ENCODE measurements around the gene EPS8. TPM values are rescaled to one million over a fixed set of nuclear protein-coding genes. Genes with fewer than 3 reads are reported as not detected.
A peak's percentile ranks its signal among the peaks of the same experiment; 100 is the strongest.

Gene EPS8
- total and polyA plus RNA-seq, 7 donors, result 47.7 to 132 (median 108) TPM

- no peaks in the 10 kb centered on the region for H3K9me3 ChIP-seq
- intact Hi-C loops (cut with DNase I), result no loop called here
- no peak overlapping the region for H3K4me3 ChIP-seq
- DNase-seq, result no peak
- H3K4me1 ChIP-seq, result peaks cover 0 to 69% (median 59%) of the 10 kb centered on the region in 4 donors
- 41 to 49% methylated on average over 1 of the region's 1 CpG for WGBS, 2 donors
- H3K27ac ChIP-seq, result peak overlapping the region; percentile 65 to 83 (median 75)
- H3K27me3 ChIP-seq, result no peaks in the 10 kb centered on the region
- TF ChIP-seq CTCF (IDR thresholded peaks at IDR 0.05) (no peak), EP300 (IDR thresholded peaks at IDR 0.05) (no peak), POLR2A (IDR thresholded peaks at IDR 0.05) (no peak), POLR2AphosphoS5 (IDR thresholded peaks at IDR 0.05) (no peak)
- no peaks in the 10 kb centered on the region for H3K36me3 ChIP-seq
These were observed 88.0 kb downstream of the EPS8 start for GRCh38 chr12:15701206-15701605.

- DNase-seq, result no peak
- H3K27ac ChIP-seq, result peak overlapping the region; percentile 65 to 83 (median 75)
- intact Hi-C loops (cut with DNase I), result no loop called here
- H3K4me1 ChIP-seq, result peaks cover 0 to 68% (median 57%) of the 10 kb centered on the region in 4 donors
- no peak overlapping the region for H3K4me3 ChIP-seq
- WGBS, 2 donors, result 50 to 61% methylated on average over 1 of the region's 1 CpG
- TF ChIP-seq EP300 (IDR thresholded peaks at IDR 0.05) (no peak), POLR2AphosphoS5 (IDR thresholded peaks at IDR 0.05) (peak in 3 of 4 donors; percentile 29 to 69 (median 29))
- H3K9me3 ChIP-seq, result no peaks in the 10 kb centered on the region
- H3K36me3 ChIP-seq, result no peaks in the 10 kb centered on the region
- no peaks in the 10 kb centered on the region for H3K27me3 ChIP-seq
These were observed 88.6 kb downstream of the EPS8 start for GRCh38 chr12:15700595-15700994.

- intact Hi-C loops (cut with DNase I), result no loop called here
- Histone ChIP-seq H3K27me3 (no peaks in the 10 kb centered on the region), H3K36me3 (no peaks in the 10 kb centered on the region), H3K27ac (peak overlapping the region; percentile 65 to 83 (median 75)), H3K9me3 (no peaks in the 10 kb centered on the region), H3K4me3 (no peak overlapping the region), H3K4me1 (peaks cover 0 to 68% (median 57%) of the 10 kb centered on the region in 4 donors)
- 84 to 86% methylated on average over 8 of the region's 8 CpGs for WGBS, 2 donors
- DNase-seq, result no peak
- TF ChIP-seq POLR2AphosphoS5 (IDR thresholded peaks at IDR 0.05) (no peak), EP300 (IDR thresholded peaks at IDR 0.05) (no peak), POLR2A (IDR thresholded peaks at IDR 0.05) (no peak), CTCF (IDR thresholded peaks at IDR 0.05) (no peak)
These were observed 89.3 kb downstream of the EPS8 start for GRCh38 chr12:15699886-15700285.

GRCh38 chr12:15698377-15698871 is 90.8 kb downstream of the EPS8 start:
- H3K4me3 ChIP-seq, result no peak overlapping the region
- H3K4me1 ChIP-seq, result peaks cover 0 to 74% (median 62%) of the 10 kb centered on the region in 4 donors
- H3K9me3 ChIP-seq, result no peaks in the 10 kb centered on the region
- TF ChIP-seq EP300 (IDR thresholded peaks at IDR 0.05), result no peak
- TF ChIP-seq POLR2A (IDR thresholded peaks at IDR 0.05), result no peak
- TF ChIP-seq POLR2AphosphoS5 (IDR thresholded peaks at IDR 0.05), result peak in 2 of 4 donors; percentile 18 to 22
- no peak for TF ChIP-seq CTCF (IDR thresholded peaks at IDR 0.05)
- no peaks in the 10 kb centered on the region for H3K27me3 ChIP-seq
- H3K36me3 ChIP-seq, result no peaks in the 10 kb centered on the region
- peak overlapping the region; percentile 65 to 83 (median 75) for H3K27ac ChIP-seq
- intact Hi-C loops (cut with DNase I), result no loop called here
- DNase-seq, result no peak
- 57 to 60% methylated on average over 3 of the region's 3 CpGs for WGBS, 2 donors

- peaks cover 0 to 70% (median 64%) of the 10 kb centered on the region in 4 donors for H3K4me1 ChIP-seq
These were observed 92.0 kb downstream of the EPS8 start for GRCh38 chr12:15697201-15697600.

More at GRCh38 chr12:15697201-15697600, 92.0 kb downstream of the EPS8 start:
- Histone ChIP-seq H3K27ac (peak overlapping the region; percentile 65 to 83 (median 75)), H3K36me3 (no peaks in the 10 kb centered on the region), H3K4me3 (no peak overlapping the region), H3K27me3 (no peaks in the 10 kb centered on the region), H3K9me3 (no peaks in the 10 kb centered on the region)
- TF ChIP-seq POLR2A (IDR thresholded peaks at IDR 0.05), result no peak
- no peak for TF ChIP-seq POLR2AphosphoS5 (IDR thresholded peaks at IDR 0.05)
- no peak for TF ChIP-seq CTCF (IDR thresholded peaks at IDR 0.05)
- no peak for TF ChIP-seq EP300 (IDR thresholded peaks at IDR 0.05)
- 84 to 85% methylated on average over 2 of the region's 2 CpGs for WGBS, 2 donors
- intact Hi-C loops (cut with DNase I), result no loop called here
- DNase-seq, result no peak

Measured in sigmoid colon (tissue), 7 donors.